SU-DHL-6 (cell line): ENCODE measurements around the gene CARD11.

Experiments
- H2AFZ ChIP-seq: fragments of 200-600 bp; sonication (generic); 2 replicates; pipeline ENCODE4 v1.6.1; 2014; ENCODE audit warnings: low read depth, mild to moderate bottlenecking, moderate library complexity, mixed read lengths, antibody characterized with exemption, low read length; ENCODE audit not compliant: severe bottlenecking
- H3F3A ChIP-seq: fragments of 200-600 bp; shearing (Covaris generic); 2 replicates; pipeline ENCODE4 v1.6.0; 2016; ENCODE audit warnings: antibody characterized with exemption, mild to moderate bottlenecking; ENCODE audit not compliant: insufficient read depth
- H3K27ac ChIP-seq: fragments of 200-600 bp; sonication (generic); 2 replicates; pipeline ENCODE4 v1.5.1; 2016; ENCODE audit warnings: low read depth, mild to moderate bottlenecking, low read length, moderate library complexity, mixed read lengths
- H3K27me3 ChIP-seq: fragments of 200-600 bp; sonication (generic), shearing (Covaris generic); 2 replicates; pipeline ENCODE4 v1.6.0; 2014; ENCODE audit warnings: mild to moderate bottlenecking, low read length
- H3K36me3 ChIP-seq: fragments of 200-600 bp; sonication (generic); 2 replicates; pipeline ENCODE4 v1.6.1; 2014; ENCODE audit warnings: mild to moderate bottlenecking, low read length, mixed read lengths
- H3K4me2 ChIP-seq: fragments of 300-600, 200-600 bp; shearing (Covaris generic), sonication (generic); 2 replicates; pipeline ENCODE4 v1.6.0; 2014; ENCODE audit warnings: low read length, low read depth, mild to moderate bottlenecking; ENCODE audit not compliant: poor library complexity, severe bottlenecking
- H3K4me3 ChIP-seq: fragments of 200-600 bp; sonication (generic); 2 replicates; pipeline ENCODE4 v1.5.1; 2014; ENCODE audit warnings: antibody characterized with exemption, low read length, mild to moderate bottlenecking, mixed read lengths; ENCODE audit not compliant: insufficient read depth, poor library complexity, severe bottlenecking
- H3K79me2 ChIP-seq: fragments of 200-600 bp; sonication (generic); 2 replicates; pipeline ENCODE4 v1.6.1; 2014; ENCODE audit warnings: mild to moderate bottlenecking, low read length, moderate library complexity; ENCODE audit not compliant: insufficient read depth
- H3K9ac ChIP-seq: fragments of 200-600 bp; sonication (generic); 2 replicates; pipeline ENCODE4 v1.7.0; 2014; ENCODE audit warnings: mild to moderate bottlenecking, low read length
- H3K9me2 ChIP-seq: fragments of 200-600 bp; sonication (generic); replicated peaks from 2 replicates; pipeline ENCODE4 v1.6.1; 2014; ENCODE audit warnings: low read length; ENCODE audit not compliant: insufficient read depth
- H3K9me3 ChIP-seq: fragments of 200-600 bp; sonication (generic); 2 replicates; pipeline ENCODE4 v1.6.1; 2014; ENCODE audit warnings: low read length, mixed read lengths; ENCODE audit not compliant: insufficient read depth
- H4K20me1 ChIP-seq: fragments of 200-600 bp; sonication (generic); 2 replicates; pipeline ENCODE4 v1.6.1; 2014; ENCODE audit warnings: low read depth, mild to moderate bottlenecking, antibody characterized with exemption, low read length, moderate library complexity, mixed read lengths
- EZH2phosphoT487 ChIP-seq: fragments of 200-600 bp; sonication (generic), shearing (Covaris generic); conservative IDR thresholded peaks from 2 replicates; pipeline ENCODE4 v1.6.1; 2018; ENCODE audit warnings: mild to moderate bottlenecking, antibody characterized with exemption, low read length, moderate library complexity, mixed read lengths
- TF ChIP-seq, protein P1 (sequence below): fragments of 200-600 bp; sonication (generic); IDR thresholded peaks from one replicate; pipeline ENCODE4 v1.5.1; 2017; ENCODE audit warnings: antibody characterized with exemption, mild to moderate bottlenecking, low read length, moderate library complexity; ENCODE audit not compliant: insufficient read depth, poor library complexity, severe bottlenecking

Gene CARD11

DNA sequence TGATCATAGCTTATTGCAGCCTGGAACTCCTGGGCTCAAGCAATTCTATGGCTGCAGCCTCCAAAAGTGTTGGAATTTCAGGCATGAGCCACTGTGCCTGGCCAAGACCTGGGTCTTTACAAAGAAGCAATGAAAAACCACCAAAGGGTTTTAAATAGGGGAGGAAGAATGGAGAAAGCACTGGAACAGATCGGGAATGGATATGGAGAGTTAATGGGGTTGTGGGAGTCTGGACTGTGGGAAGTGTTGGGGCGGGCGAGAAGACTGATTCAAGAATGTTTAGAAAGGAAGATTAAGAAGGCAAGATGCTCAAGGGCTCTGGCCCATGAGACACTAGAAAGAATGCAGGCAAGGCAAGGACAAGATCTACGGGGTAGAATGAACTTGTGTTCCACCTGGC lies 98.5 kb downstream of the CARD11 start:
- Histone ChIP-seq H3K9ac (no peak overlapping the region), H3K4me3 (no peak overlapping the region), H3K9me2 (no peaks in the 10 kb centered on the region), H3K9me3 (no peaks in the 10 kb centered on the region), H3K27me3 (no peaks in the 10 kb centered on the region), H3K36me3 (peaks cover 8% of the 10 kb centered on the region; the same call in 1 of the 2 replicates), H3K27ac (no peak overlapping the region), H3F3A (no peaks in the 10 kb centered on the region), H3K4me2 (no peak overlapping the region), H2AFZ (no peak overlapping the region), H4K20me1 (no peaks in the 10 kb centered on the region), H3K79me2 (no peaks in the 10 kb centered on the region)
- TF ChIP-seq EZH2phosphoT487: no peak
- TF ChIP-seq, protein P1, sequence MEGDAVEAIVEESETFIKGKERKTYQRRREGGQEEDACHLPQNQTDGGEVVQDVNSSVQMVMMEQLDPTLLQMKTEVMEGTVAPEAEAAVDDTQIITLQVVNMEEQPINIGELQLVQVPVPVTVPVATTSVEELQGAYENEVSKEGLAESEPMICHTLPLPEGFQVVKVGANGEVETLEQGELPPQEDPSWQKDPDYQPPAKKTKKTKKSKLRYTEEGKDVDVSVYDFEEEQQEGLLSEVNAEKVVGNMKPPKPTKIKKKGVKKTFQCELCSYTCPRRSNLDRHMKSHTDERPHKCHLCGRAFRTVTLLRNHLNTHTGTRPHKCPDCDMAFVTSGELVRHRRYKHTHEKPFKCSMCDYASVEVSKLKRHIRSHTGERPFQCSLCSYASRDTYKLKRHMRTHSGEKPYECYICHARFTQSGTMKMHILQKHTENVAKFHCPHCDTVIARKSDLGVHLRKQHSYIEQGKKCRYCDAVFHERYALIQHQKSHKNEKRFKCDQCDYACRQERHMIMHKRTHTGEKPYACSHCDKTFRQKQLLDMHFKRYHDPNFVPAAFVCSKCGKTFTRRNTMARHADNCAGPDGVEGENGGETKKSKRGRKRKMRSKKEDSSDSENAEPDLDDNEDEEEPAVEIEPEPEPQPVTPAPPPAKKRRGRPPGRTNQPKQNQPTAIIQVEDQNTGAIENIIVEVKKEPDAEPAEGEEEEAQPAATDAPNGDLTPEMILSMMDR: no peak

DNA sequence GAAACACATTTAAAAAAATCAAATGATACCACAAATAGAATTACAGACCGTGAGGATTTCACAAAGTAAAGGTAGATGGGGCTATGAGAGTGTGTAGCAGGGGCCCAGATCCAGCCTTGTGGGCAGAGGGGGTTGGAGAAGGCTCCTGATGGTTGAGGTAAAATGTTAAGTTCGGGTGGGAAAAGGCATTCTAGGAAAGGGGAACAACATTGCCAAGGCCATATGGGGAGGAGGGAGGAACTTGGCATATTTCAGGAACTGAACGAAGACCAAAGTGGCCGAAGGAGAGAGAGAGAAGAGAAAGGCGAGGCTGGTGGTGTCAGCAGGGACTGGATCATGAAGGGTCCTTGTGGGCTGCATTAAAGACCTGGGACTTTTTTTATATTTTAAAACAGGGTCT lies 98.9 kb downstream of the CARD11 start:
- Histone ChIP-seq H3K79me2 (no peaks in the 10 kb centered on the region), H3K9me3 (no peaks in the 10 kb centered on the region), H2AFZ (no peak overlapping the region), H3K4me3 (no peak overlapping the region), H3K9me2 (no peaks in the 10 kb centered on the region), H3K27me3 (no peaks in the 10 kb centered on the region), H3K4me2 (no peak overlapping the region), H3K36me3 (peaks cover 6% of the 10 kb centered on the region; the same call in 1 of the 2 replicates), H3K27ac (no peak overlapping the region), H4K20me1 (no peaks in the 10 kb centered on the region), H3F3A (no peaks in the 10 kb centered on the region), H3K9ac (no peak overlapping the region)
- TF ChIP-seq, protein P1: no peak
- TF ChIP-seq EZH2phosphoT487: no peak

DNA sequence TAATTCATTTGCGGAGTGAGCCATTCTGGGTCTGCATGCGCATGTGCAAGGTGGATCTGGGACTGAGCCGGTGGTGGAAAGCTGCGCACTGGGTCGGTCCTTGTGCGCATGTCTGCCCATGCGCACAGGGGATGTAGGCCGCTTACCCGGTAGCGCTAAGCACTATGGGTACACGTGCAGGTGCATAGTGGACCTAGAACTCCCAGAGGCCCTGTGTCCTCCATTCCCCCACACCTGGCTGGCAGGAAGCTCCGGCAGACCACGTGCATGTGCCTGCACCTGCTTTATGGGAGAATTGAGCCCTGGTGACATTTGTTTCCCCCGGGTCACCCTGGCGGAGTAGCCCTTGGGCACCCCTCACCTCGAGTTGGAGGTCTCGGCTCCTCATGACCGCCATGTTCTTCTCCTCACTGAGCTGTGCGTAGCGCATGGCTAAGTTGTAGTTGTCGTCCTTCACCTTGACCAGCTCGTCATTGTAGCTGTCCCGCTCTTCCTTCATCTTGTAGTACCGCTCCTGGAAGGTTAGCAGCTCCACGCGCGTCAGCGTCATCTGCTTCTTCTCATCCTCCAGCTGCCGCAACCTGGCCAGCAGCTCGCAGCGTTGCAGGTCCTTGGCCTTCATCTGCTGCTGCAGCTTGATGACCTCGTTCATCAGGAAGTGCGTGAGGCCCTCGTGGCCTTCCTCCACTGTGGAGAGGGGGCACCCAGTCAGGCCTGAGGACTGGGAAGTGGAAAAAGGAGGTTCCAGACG lies 99.6 kb downstream of the CARD11 start:
- Histone ChIP-seq H3K79me2 (no peaks in the 10 kb centered on the region), H3K4me3 (no peak overlapping the region), H4K20me1 (no peaks in the 10 kb centered on the region), H3F3A (no peaks in the 10 kb centered on the region), H3K9me2 (no peaks in the 10 kb centered on the region), H3K36me3 (peaks cover 6% of the 10 kb centered on the region; the same call in 1 of the 2 replicates), H3K27me3 (no peaks in the 10 kb centered on the region), H2AFZ (no peak overlapping the region), H3K4me2 (no peak overlapping the region), H3K27ac (no peak overlapping the region), H3K9ac (no peak overlapping the region), H3K9me3 (no peaks in the 10 kb centered on the region)
- TF ChIP-seq EZH2phosphoT487: no peak
- TF ChIP-seq, protein P1: no peak
